ENCODE results near the gene HOMER2.

- TF ChIP-seq NR1H2 (CRISPR knock-in tag; IDR thresholded peaks at IDR 0.05; ENCODE audit: borderline replicate concordance, low read depth) (no peak), POLR2AphosphoS5 (IDR thresholded peaks at IDR 0.05; ENCODE audit: low read depth, low read length) (no peak), NFE2 (CRISPR knock-in tag; IDR thresholded peaks at IDR 0.05) (no peak), TCF7 (IDR thresholded peaks at IDR 0.05; ENCODE audit: low read depth) (no peak), HOXA7 (CRISPR knock-in tag; IDR thresholded peaks at IDR 0.05) (no peak), ZBTB26 (CRISPR knock-in tag; IDR thresholded peaks at IDR 0.05; ENCODE audit: borderline replicate concordance) (no peak), MTF2 (CRISPR knock-in tag; IDR thresholded peaks at IDR 0.05; ENCODE audit: borderline replicate concordance) (no peak), CEBPB (IDR thresholded peaks at IDR 0.05; ENCODE audit: borderline replicate concordance, low read depth, low read length) (no peak), SP2 (CRISPR knock-in tag; IDR thresholded peaks at IDR 0.05) (no peak), CTCF (CRISPR knock-in tag; IDR thresholded peaks at IDR 0.05) (no peak), ZNF639 (CRISPR knock-in tag; conservative IDR thresholded peaks at IDR 0.05) (no peak), ZFP36 (IDR thresholded peaks at IDR 0.05; ENCODE audit: borderline replicate concordance, low read depth, low read length, partially characterized antibody) (no peak), GABPA (IDR thresholded peaks at IDR 0.05; ENCODE audit: low read depth, low read length) (no peak), GABPA (CRISPR knock-in tag; IDR thresholded peaks at IDR 0.05; ENCODE audit: low read depth) (no peak), ZNF687 (CRISPR knock-in tag; IDR thresholded peaks at IDR 0.05) (no peak)
These were observed 59.9 kb downstream of the HOMER2 start for GRCh38 chr15:82892573-82892972.
